ENCODE results near the gene CCN5. TPM values are rescaled to one million over a fixed set of nuclear protein-coding genes. Genes with fewer than 3 reads are reported as not detected.

The CCN5 gene
- total RNA-seq, 1 experiment from 2014 or later: 0.20 TPM

GRCh38 chr20:44725837-44726236 is 10.7 kb downstream of the CCN5 start:
- POLR2A ChIA-PET (ENCODE audit: unreplicated experiment): no interaction called here
- intact Hi-C loops (cut with micrococcal nuclease; ENCODE audit: unreplicated experiment): loop anchor here (1.0 kb wide), 1 partner anchor 137 kb away; no protein-coding TSS in a partner anchor
- TF ChIP-seq EZH2 (IDR thresholded peaks at IDR 0.05; ENCODE audit: low read depth): no peak
- no peak for TF ChIP-seq CTCF (conservative IDR thresholded peaks at IDR 0.05)

GRCh38 chr20:44727039-44727438 is 11.9 kb downstream of the CCN5 start:
- H3K27me3 ChIP-seq (ENCODE audit: insufficient read depth, low read depth): no peaks in the 10 kb centered on the region
- no TSS peak for BruUV-seq (replicated peaks)
- H3K27ac ChIP-seq: no peak overlapping the region
- ChIA-PET CTCF (no interaction called here), POLR2A (ENCODE audit: unreplicated experiment) (interaction anchor here (0.6 kb wide), 1 partner anchor 10 kb away, joined by 4 read pairs; no protein-coding TSS in a partner anchor)
- H3F3A ChIP-seq (ENCODE audit: insufficient read depth, low read depth): peaks cover 34% of the 10 kb centered on the region
- no peaks in the 10 kb centered on the region for H3K9me3 ChIP-seq (ENCODE audit: insufficient read depth, low read depth)
- H3K4me2 ChIP-seq: no peak overlapping the region
- H3K4me3 ChIP-seq: no peak overlapping the region
- TF ChIP-seq CTCF (conservative IDR thresholded peaks at IDR 0.05): no peak
- no peak for TF ChIP-seq EZH2 (IDR thresholded peaks at IDR 0.05; ENCODE audit: low read depth)
- H4K20me1 ChIP-seq (ENCODE audit: insufficient read depth): no peaks in the 10 kb centered on the region
- no peaks in the 10 kb centered on the region for H3K79me2 ChIP-seq (ENCODE audit: low read depth)
- no peak overlapping the region for H2AFZ ChIP-seq
- DNase-seq: no peak
- no peaks in the 10 kb centered on the region for H3K36me3 ChIP-seq (ENCODE audit: low read depth)
- H3K4me1 ChIP-seq (replicated peaks; ENCODE audit: insufficient read depth): peaks cover 35% of the 10 kb centered on the region
- intact Hi-C loops (cut with micrococcal nuclease; ENCODE audit: unreplicated experiment): no loop called here
- no peaks in the 10 kb centered on the region for H3K9me2 ChIP-seq (ENCODE audit: insufficient read depth)

More at GRCh38 chr20:44725837-44726236, 10.7 kb downstream of the CCN5 start:
- no peak for DNase-seq
- no peak overlapping the region for H2AFZ ChIP-seq
- H3K36me3 ChIP-seq (ENCODE audit: low read depth): no peaks in the 10 kb centered on the region
- H3K9me3 ChIP-seq (ENCODE audit: insufficient read depth, low read depth): no peaks in the 10 kb centered on the region
- H3K4me2 ChIP-seq: no peak overlapping the region
- no peaks in the 10 kb centered on the region for H3K9me2 ChIP-seq (ENCODE audit: insufficient read depth)
- H3F3A ChIP-seq (ENCODE audit: insufficient read depth, low read depth): peaks cover 43% of the 10 kb centered on the region
- no peaks in the 10 kb centered on the region for H4K20me1 ChIP-seq (ENCODE audit: insufficient read depth)
- CTCF ChIA-PET: no interaction called here
- no peaks in the 10 kb centered on the region for H3K27me3 ChIP-seq (ENCODE audit: insufficient read depth, low read depth)
- no peaks in the 10 kb centered on the region for H3K79me2 ChIP-seq (ENCODE audit: low read depth)
- no peak overlapping the region for H3K4me3 ChIP-seq
- no peak overlapping the region for H3K27ac ChIP-seq
- BruUV-seq (replicated peaks): no TSS peak
- peaks cover 39% of the 10 kb centered on the region for H3K4me1 ChIP-seq (replicated peaks; ENCODE audit: insufficient read depth)

GRCh38 chr20:44727651-44728050 is 12.5 kb downstream of the CCN5 start:
- H3K4me1 ChIP-seq (replicated peaks; ENCODE audit: insufficient read depth): peaks cover 37% of the 10 kb centered on the region
- H3K9me2 ChIP-seq (ENCODE audit: insufficient read depth): no peaks in the 10 kb centered on the region
- no peaks in the 10 kb centered on the region for H3K9me3 ChIP-seq (ENCODE audit: insufficient read depth, low read depth)
- intact Hi-C loops (cut with micrococcal nuclease; ENCODE audit: unreplicated experiment): no loop called here
- no peaks in the 10 kb centered on the region for H3K36me3 ChIP-seq (ENCODE audit: low read depth)
- no peaks in the 10 kb centered on the region for H4K20me1 ChIP-seq (ENCODE audit: insufficient read depth)
- H3K79me2 ChIP-seq (ENCODE audit: low read depth): no peaks in the 10 kb centered on the region
- no peak overlapping the region for H2AFZ ChIP-seq
- TF ChIP-seq CTCF (conservative IDR thresholded peaks at IDR 0.05) (no peak), EZH2 (IDR thresholded peaks at IDR 0.05; ENCODE audit: low read depth) (no peak)
- H3K27me3 ChIP-seq (ENCODE audit: insufficient read depth, low read depth): no peaks in the 10 kb centered on the region
- ChIA-PET CTCF (no interaction called here), POLR2A (ENCODE audit: unreplicated experiment) (interaction anchor here (0.6 kb wide), 1 partner anchor 11 kb away, joined by 4 read pairs; no protein-coding TSS in a partner anchor)
- no TSS peak for BruUV-seq (replicated peaks)
- no peak overlapping the region for H3K27ac ChIP-seq
- H3K4me2 ChIP-seq: no peak overlapping the region
- peaks cover 30% of the 10 kb centered on the region for H3F3A ChIP-seq (ENCODE audit: insufficient read depth, low read depth)
- H3K4me3 ChIP-seq: no peak overlapping the region
- no peak for DNase-seq

Measured in PC-9 (cell line).